Measurements from ENCODE around the gene CPNE9. TPM values are rescaled to one million over a fixed set of nuclear protein-coding genes. Genes with fewer than 3 reads are reported as not detected.

Gene CPNE9
- total RNA-seq = not detected in 2 replicates

GRCh38 chr3:9703736-9704346 is at the start of gene CPNE9:
Gene CPNE9 (plus strand): TSS chr3:9703833. CDS start chr3:9703997, 164 bp downstream.

GRCh38 chr3:9731206-9732079 is 27.8 kb downstream of the CPNE9 start, which contains the start of gene BRPF1:
Gene BRPF1 (plus strand): TSS chr3:9731735. CDS start chr3:9734141, 2,406 bp downstream.

GRCh38 chr3:9749645-9750555 is 46.3 kb downstream of the CPNE9 start, which contains the start of gene OGG1:
Gene OGG1 (plus strand): TSS chr3:9749952. CDS start chr3:9750287, 335 bp downstream.

GRCh38 chr3:9769426-9770275 is 66.0 kb downstream of the CPNE9 start, which contains the start of gene CAMK1:
Gene CAMK1 (minus strand): TSS chr3:9769947. CDS start chr3:9767749, 2,198 bp downstream.

Other genes starting within 250 kb of the CPNE9 start
- gene LHFPL4, start 150.0 kb upstream of the CPNE9 start, total RNA-seq = not detected in 2 replicates
- 40.6 and 49.8 TPM in 2 replicates for gene MTMR14, start 54.3 kb upstream of the CPNE9 start, total RNA-seq
- gene BRPF1, start 27.9 kb downstream of the CPNE9 start, total RNA-seq = 17.4 and 19.8 TPM in 2 replicates
- 15.9 and 19.8 TPM in 2 replicates for gene OGG1, start 46.1 kb downstream of the CPNE9 start, total RNA-seq
- 66.6 and 86.2 TPM in 2 replicates for gene CAMK1, start 66.1 kb downstream of the CPNE9 start, total RNA-seq
- gene TADA3, start 88.6 kb downstream of the CPNE9 start, total RNA-seq = 71.8 and 81.4 TPM in 2 replicates
- 196 and 267 TPM in 2 replicates for gene ARPC4, start 89.2 kb downstream of the CPNE9 start, total RNA-seq
- gene TTLL3, start 106.4 kb downstream of the CPNE9 start, total RNA-seq = 15.2 and 28.2 TPM in 2 replicates
- 32.5 and 36.2 TPM in 2 replicates for gene RPUSD3, start 140.2 kb downstream of the CPNE9 start, total RNA-seq
- gene CIDEC, start 176.4 kb downstream of the CPNE9 start, total RNA-seq = 0.12 TPM in 1 of 2 replicates, not detected in the other
- 31.5 and 40.1 TPM in 2 replicates for gene JAGN1, start 186.8 kb downstream of the CPNE9 start, total RNA-seq
- gene IL17RE, start 199.0 kb downstream of the CPNE9 start, total RNA-seq = 0.62 and 2.0 TPM in 2 replicates
- 43.3 and 43.7 TPM in 2 replicates for gene IL17RC, start 213.3 kb downstream of the CPNE9 start, total RNA-seq
- gene CRELD1, start 230.0 kb downstream of the CPNE9 start, total RNA-seq = 20.6 and 69.7 TPM in 2 replicates
- gene PRRT3, start 248.6 kb downstream of the CPNE9 start, total RNA-seq = 1.3 and 2.1 TPM in 2 replicates